Upper lobe of left lung (tissue), 4 donors: ENCODE data around the gene SP3.

Experiments used
- EP300 ChIP-seq, 4 donors: sonication (generic); formaldehyde crosslinking; IDR thresholded peaks; one replicate each; pipeline ENCODE4 v1.5.1; 2017; ENCODE audit warnings: antibody characterized with exemption in 4 of 4, control low read depth in 2 of 4
- POLR2A ChIP-seq, 4 donors: fragments of 450-650 bp; IDR thresholded peaks; one replicate each; pipeline ENCODE4 v1.5.1; 2016 to 2017; ENCODE audit warnings: antibody characterized with exemption in 4 of 4, mild to moderate bottlenecking in 2 of 4
- POLR2AphosphoS5 ChIP-seq, 2 donors: sonication (generic); formaldehyde crosslinking; IDR thresholded peaks; one replicate each; pipeline ENCODE4 v1.5.1; 2017; ENCODE audit warnings: antibody characterized with exemption in 2 of 2
- TF ChIP-seq, protein P1 (sequence below), 6 experiments: fragments of 450-650 bp in 4 of 6; fragments of 200-600 bp in 2 of 6; sonication (generic) in 2 of 6; IDR thresholded peaks; one replicate each; pipeline ENCODE4 v1.5.1; 2016 to 2019; ENCODE audit warnings: antibody characterized with exemption in 6 of 6

DNA sequence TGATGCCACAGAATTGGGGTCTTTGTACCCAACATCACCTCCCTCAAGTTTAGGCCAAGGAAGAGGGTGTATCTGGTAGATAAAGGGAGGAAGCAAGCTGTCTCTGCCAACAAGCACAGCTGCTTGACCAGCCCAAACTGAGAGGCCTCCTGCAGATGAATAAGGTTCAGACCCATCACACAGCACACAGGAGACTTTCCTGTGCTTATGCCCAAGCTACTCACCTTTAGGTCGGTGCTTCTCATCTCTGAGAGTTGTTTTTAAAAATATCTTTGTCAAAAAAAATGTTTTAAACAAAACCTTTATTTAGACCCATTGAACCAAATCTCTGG, 24.7 kb upstream of the SP3 start:
- TF ChIP-seq, protein P1, sequence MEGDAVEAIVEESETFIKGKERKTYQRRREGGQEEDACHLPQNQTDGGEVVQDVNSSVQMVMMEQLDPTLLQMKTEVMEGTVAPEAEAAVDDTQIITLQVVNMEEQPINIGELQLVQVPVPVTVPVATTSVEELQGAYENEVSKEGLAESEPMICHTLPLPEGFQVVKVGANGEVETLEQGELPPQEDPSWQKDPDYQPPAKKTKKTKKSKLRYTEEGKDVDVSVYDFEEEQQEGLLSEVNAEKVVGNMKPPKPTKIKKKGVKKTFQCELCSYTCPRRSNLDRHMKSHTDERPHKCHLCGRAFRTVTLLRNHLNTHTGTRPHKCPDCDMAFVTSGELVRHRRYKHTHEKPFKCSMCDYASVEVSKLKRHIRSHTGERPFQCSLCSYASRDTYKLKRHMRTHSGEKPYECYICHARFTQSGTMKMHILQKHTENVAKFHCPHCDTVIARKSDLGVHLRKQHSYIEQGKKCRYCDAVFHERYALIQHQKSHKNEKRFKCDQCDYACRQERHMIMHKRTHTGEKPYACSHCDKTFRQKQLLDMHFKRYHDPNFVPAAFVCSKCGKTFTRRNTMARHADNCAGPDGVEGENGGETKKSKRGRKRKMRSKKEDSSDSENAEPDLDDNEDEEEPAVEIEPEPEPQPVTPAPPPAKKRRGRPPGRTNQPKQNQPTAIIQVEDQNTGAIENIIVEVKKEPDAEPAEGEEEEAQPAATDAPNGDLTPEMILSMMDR (IDR thresholded peaks at IDR 0.05): no peak
- no peak for TF ChIP-seq EP300 (IDR thresholded peaks at IDR 0.05)
- no peak for TF ChIP-seq POLR2A (IDR thresholded peaks at IDR 0.05)
- TF ChIP-seq POLR2AphosphoS5 (IDR thresholded peaks at IDR 0.05): no peak
